K562 (cell line): ENCODE measurements around the gene CDKN2C.
"Not testable (repeated sequence)": the region's sequence is repeated elsewhere in the genome, so short reads cannot be mapped to it uniquely, and the experiment has no call there.

Experiments used
- CHD2 ChIP-seq: IDR thresholded peaks from 2 replicates; pipeline ENCODE4 v1.6.1; 2011; ENCODE audit warnings: low read depth, low read length
- ELF4 ChIP-seq: fragments of 450-650 bp; formaldehyde crosslinking; IDR thresholded peaks from 2 replicates; pipeline ENCODE4 v1.4.0; 2022; ENCODE audit warnings: missing genetic modification characterization
- NFXL1 ChIP-seq: fragments of 450-650 bp; formaldehyde crosslinking; IDR thresholded peaks from 2 replicates; pipeline ENCODE4 v1.4.0; 2021; ENCODE audit warnings: mild to moderate bottlenecking
- TAL1 ChIP-seq: fragments of 450-650 bp; IDR thresholded peaks from 2 replicates; pipeline ENCODE4 v1.6.1; 2016; ENCODE audit warnings: mild to moderate bottlenecking

DNA sequence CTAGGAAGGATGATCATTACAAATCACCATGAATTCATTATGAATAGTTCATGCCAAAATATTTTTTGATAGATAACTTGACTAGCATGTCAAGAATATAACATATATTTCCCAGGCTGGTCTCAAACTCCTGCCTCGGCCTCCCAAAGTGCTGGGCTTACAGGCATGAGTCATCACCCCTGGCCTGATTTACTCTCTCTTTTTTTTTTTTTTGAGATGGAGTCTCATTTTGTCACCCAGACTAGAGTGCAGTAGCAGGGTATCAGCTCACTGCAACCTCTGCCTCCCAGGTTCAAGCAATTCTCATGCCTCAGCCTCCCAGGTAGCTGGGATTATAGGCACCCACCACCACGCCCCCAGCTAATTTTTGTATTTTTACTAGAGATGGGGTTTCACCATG is 34.8 kb upstream of the CDKN2C start:
- TF ChIP-seq ELF4; NFXL1 (CRISPR knock-in tag); TAL1; CHD2: not testable (repeated sequence)
